BE2C (cell line): ENCODE measurements around the gene EFCAB10.

Experiments
- DNase-seq: peaks from one replicate; pipeline ENCODE4 v3.0.0-alpha.2; 2020
- H3K27me3 ChIP-seq: fragments of 250-450 bp; sonication (Bioruptor Pico); 2 replicates; pipeline ENCODE4 v1.5.1; 2020; ENCODE audit warnings: mild to moderate bottlenecking
- H3K36me3 ChIP-seq: fragments of 250-450 bp; sonication (Bioruptor Pico); 2 replicates; pipeline ENCODE4 v1.5.1; 2020; ENCODE audit warnings: mild to moderate bottlenecking
- H3K4me1 ChIP-seq: fragments of 250-450 bp; sonication (Bioruptor Pico); 2 replicates; pipeline ENCODE4 v1.5.1; 2020
- H3K4me3 ChIP-seq: 2 replicates; pipeline ENCODE4 v1.5.1; 2011; ENCODE audit warnings: low read depth, low read length
- H3K9me3 ChIP-seq: fragments of 250-450 bp; sonication (Bioruptor Pico); 2 replicates; pipeline ENCODE4 v1.5.1; 2020
- TF ChIP-seq, protein P1 (sequence below): IDR thresholded peaks from 2 replicates; pipeline ENCODE4 v1.5.1; 2012; ENCODE audit warnings: mild to moderate bottlenecking, low read depth, low read length

The EFCAB10 gene

DNA sequence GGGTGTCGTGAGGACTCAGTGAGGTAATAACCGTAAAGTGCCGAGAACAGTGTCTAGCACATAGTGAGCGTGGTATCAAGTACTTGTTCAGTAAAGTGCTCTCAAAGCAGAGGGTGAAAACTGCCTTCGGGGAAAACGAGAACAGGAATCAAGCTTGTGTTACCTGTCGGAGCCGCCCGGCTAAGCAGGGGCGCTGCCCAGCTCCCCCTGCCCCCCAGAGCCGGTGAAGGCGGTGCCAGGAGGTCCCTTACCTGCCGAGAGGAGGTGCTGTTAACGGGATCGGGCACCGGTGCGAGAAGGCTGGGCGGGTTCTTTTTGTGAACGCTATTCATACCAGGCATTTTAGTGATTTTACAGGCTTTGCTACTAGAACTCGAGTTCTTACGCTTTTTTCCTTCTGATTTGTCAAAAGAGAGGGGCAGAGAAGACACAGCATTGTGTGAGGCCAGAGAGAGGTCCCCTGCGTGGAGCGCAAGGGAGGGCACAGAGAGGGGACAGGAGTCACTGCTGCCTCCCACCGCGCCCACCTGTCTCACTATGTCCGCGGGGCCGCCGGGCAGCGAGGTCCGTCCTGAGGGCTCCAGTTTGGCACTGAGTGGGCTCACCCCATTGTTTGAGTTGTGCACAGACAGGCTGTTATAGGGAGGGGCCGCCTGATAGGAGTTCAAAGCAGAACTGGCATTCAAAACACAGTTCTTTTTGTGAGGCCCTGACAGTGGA is 32.5 kb upstream of the EFCAB10 start:
- Histone ChIP-seq H3K9me3 (no peaks in the 10 kb centered on the region), H3K36me3 (no peaks in the 10 kb centered on the region), H3K4me3 (no peak overlapping the region), H3K4me1 (no peaks in the 10 kb centered on the region), H3K27me3 (no peaks in the 10 kb centered on the region)
- TF ChIP-seq, protein P1, sequence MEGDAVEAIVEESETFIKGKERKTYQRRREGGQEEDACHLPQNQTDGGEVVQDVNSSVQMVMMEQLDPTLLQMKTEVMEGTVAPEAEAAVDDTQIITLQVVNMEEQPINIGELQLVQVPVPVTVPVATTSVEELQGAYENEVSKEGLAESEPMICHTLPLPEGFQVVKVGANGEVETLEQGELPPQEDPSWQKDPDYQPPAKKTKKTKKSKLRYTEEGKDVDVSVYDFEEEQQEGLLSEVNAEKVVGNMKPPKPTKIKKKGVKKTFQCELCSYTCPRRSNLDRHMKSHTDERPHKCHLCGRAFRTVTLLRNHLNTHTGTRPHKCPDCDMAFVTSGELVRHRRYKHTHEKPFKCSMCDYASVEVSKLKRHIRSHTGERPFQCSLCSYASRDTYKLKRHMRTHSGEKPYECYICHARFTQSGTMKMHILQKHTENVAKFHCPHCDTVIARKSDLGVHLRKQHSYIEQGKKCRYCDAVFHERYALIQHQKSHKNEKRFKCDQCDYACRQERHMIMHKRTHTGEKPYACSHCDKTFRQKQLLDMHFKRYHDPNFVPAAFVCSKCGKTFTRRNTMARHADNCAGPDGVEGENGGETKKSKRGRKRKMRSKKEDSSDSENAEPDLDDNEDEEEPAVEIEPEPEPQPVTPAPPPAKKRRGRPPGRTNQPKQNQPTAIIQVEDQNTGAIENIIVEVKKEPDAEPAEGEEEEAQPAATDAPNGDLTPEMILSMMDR, result no peak
- no peak for DNase-seq

DNA sequence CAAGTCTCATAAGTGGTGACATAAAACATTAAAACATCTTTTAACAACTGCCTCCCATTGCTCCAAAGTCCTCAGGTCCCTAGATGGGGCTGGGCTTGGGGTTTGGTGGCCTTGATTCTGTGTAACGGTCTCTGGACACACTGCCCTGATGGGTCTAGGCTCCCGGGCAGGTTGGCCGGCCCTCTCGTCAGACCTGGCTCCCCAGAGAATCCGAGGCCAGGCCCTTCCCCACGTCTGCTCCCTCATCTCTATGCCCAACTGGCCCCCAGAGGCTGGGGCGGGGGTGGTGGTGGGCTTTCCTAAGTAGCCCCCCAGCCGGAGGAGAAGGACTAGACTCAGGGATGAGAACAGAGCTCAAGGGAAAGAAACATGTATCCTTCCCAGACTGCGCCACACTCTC is 31.5 kb upstream of the EFCAB10 start:
- Histone ChIP-seq H3K36me3 (no peaks in the 10 kb centered on the region), H3K9me3 (no peaks in the 10 kb centered on the region), H3K4me1 (no peaks in the 10 kb centered on the region), H3K27me3 (no peaks in the 10 kb centered on the region), H3K4me3 (no peak overlapping the region)
- TF ChIP-seq, protein P1, result no peak
- no peak for DNase-seq

- no peak for DNase-seq
- Histone ChIP-seq H3K27me3 (no peaks in the 10 kb centered on the region), H3K9me3 (no peaks in the 10 kb centered on the region), H3K36me3 (no peaks in the 10 kb centered on the region), H3K4me1 (no peaks in the 10 kb centered on the region), H3K4me3 (no peak overlapping the region)
- TF ChIP-seq, protein P1, result no peak
These were observed 30.8 kb upstream of the EFCAB10 start for GRCh38 chr7:105611856-105612775.

- TF ChIP-seq, protein P1, result no peak
- H3K27me3 ChIP-seq, result no peaks in the 10 kb centered on the region
- H3K36me3 ChIP-seq, result no peaks in the 10 kb centered on the region
- no peak for DNase-seq
- H3K4me1 ChIP-seq, result no peaks in the 10 kb centered on the region
- no peak overlapping the region for H3K4me3 ChIP-seq
- no peaks in the 10 kb centered on the region for H3K9me3 ChIP-seq
These were observed 29.1 kb upstream of the EFCAB10 start for GRCh38 chr7:105610165-105610930.

- Histone ChIP-seq H3K27me3 (no peaks in the 10 kb centered on the region), H3K36me3 (no peaks in the 10 kb centered on the region), H3K4me1 (no peaks in the 10 kb centered on the region), H3K9me3 (no peaks in the 10 kb centered on the region), H3K4me3 (no peak overlapping the region)
- TF ChIP-seq, protein P1, result no peak
- no peak for DNase-seq
These were observed 21.3 kb upstream of the EFCAB10 start for GRCh38 chr7:105602325-105603305.
